Measurements from ENCODE around the gene MRPL52.

Gene MRPL52

GRCh38 chr14:22837114-22837749 lies 7.5 kb downstream of the MRPL52 start:
- TF ChIP-seq CTCF (conservative IDR thresholded peaks at IDR 0.05) (no peak), ZFX (IDR thresholded peaks at IDR 0.05) (no peak)
- H3K27ac ChIP-seq = no peak overlapping the region; the same call in 1 of the 2 replicates

GRCh38 chr14:22837750-22838538 lies 8.3 kb downstream of the MRPL52 start:
- no peak overlapping the region for H3K27ac ChIP-seq
- no peak for TF ChIP-seq CTCF (conservative IDR thresholded peaks at IDR 0.05)
- no peak for TF ChIP-seq ZFX (IDR thresholded peaks at IDR 0.05)

- TF ChIP-seq CTCF (conservative IDR thresholded peaks at IDR 0.05) (no peak), ZFX (IDR thresholded peaks at IDR 0.05) (no peak)
- no peak overlapping the region for H3K27ac ChIP-seq
These were observed 8.9 kb downstream of the MRPL52 start for GRCh38 chr14:22838631-22839041.

DNA sequence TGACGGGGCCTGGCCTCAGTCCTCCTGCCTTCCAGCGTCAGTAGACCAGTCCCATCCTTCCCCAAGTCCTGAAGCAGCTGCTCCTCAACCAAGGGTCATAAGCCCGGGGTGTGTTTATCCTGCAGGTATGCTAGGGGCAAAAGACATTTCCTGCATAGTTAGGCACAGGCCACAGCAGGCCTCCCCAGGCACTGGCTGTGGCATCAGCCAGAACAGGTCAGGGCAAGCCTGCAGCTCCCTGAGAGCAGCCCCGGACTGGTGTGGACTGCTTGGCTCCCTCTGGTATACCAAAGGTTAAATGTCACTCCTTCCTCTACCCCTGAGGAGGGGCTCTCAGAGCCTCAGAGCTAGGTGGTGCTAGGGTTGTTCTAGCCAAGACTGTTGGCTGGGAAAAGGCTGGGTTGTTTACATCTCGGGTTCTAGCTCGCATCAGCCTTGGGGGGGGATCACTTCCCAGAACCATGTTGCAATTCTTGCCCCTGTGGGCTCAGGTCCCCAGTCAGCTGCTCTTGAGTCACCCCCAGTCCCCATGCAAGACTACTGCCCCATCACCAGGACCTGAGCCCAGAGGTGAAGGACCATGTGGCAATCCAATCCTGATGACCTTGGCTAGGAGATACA lies 9.6 kb downstream of the MRPL52 start:
- TF ChIP-seq CTCF (conservative IDR thresholded peaks at IDR 0.05) = no peak
- no peak for TF ChIP-seq ZFX (IDR thresholded peaks at IDR 0.05)
- no peak overlapping the region for H3K27ac ChIP-seq

- no peak overlapping the region for H3K27ac ChIP-seq
- no peak for TF ChIP-seq CTCF (conservative IDR thresholded peaks at IDR 0.05)
- TF ChIP-seq ZFX (IDR thresholded peaks at IDR 0.05) = no peak
These were observed 11.6 kb downstream of the MRPL52 start for GRCh38 chr14:22841311-22841710.

GRCh38 chr14:22841769-22842168 lies 12.1 kb downstream of the MRPL52 start:
- TF ChIP-seq ZFX (IDR thresholded peaks at IDR 0.05) (no peak), CTCF (conservative IDR thresholded peaks at IDR 0.05) (no peak)
- H3K27ac ChIP-seq = no peak overlapping the region
